Small intestine (tissue), 7 donors: Measurements from ENCODE around the gene PACSIN3. TPM values are rescaled to one million over a fixed set of nuclear protein-coding genes. Genes with fewer than 3 reads are reported as not detected.
A peak's percentile ranks its signal among the peaks of the same experiment; 100 is the strongest.
"Not testable (repeated sequence)": the region's sequence is repeated elsewhere in the genome, so short reads cannot be mapped to it uniquely, and the experiment has no call there.

ENCODE experiments used
- DNase-seq, 2 donors: peaks; one replicate each; pipeline versions ENCODE4 v3.0.0 to v3.0.0-alpha.2; 2013
- FAIRE-seq: peaks from 2 replicates; lab custom pipeline; 2012; peaks lifted over from hg19 to GRCh38; lab: Jason Lieb, UNC
- H3K27ac ChIP-seq, 3 donors: one replicate each; pipeline ENCODE4 v1.5.1; 2013; ENCODE audit warnings: low read length in 2 of 3, mild to moderate bottlenecking in 2 of 3, control low read depth in 1 of 3, inconsistent platforms in 1 of 3, low read depth in 1 of 3, moderate library complexity in 1 of 3
- H3K27me3 ChIP-seq, 3 donors: one replicate each; pipeline ENCODE4 v1.6.1; 2013; ENCODE audit warnings: low read length in 3 of 3, inconsistent platforms in 1 of 3; ENCODE audit not compliant: control insufficient read depth in 3 of 3, insufficient read depth in 3 of 3
- H3K36me3 ChIP-seq, 3 donors: one replicate each; pipeline ENCODE4 v1.6.1; 2013; ENCODE audit warnings: low read length in 3 of 3, inconsistent platforms in 1 of 3, low read depth in 1 of 3, mild to moderate bottlenecking in 1 of 3, moderate library complexity in 1 of 3; ENCODE audit not compliant: control insufficient read depth in 3 of 3, insufficient read depth in 2 of 3
- H3K4me1 ChIP-seq, 3 donors: one replicate each; pipeline ENCODE4 v1.6.1; 2013; ENCODE audit warnings: low read length in 2 of 3, inconsistent platforms in 1 of 3, low read depth in 1 of 3, mild to moderate bottlenecking in 1 of 3, moderate library complexity in 1 of 3; ENCODE audit not compliant: control insufficient read depth in 3 of 3, insufficient read depth in 2 of 3
- H3K4me3 ChIP-seq, 3 donors: one replicate each; pipeline ENCODE4 v1.5.1; 2013; ENCODE audit warnings: low read length in 3 of 3, control low read depth in 1 of 3, inconsistent platforms in 1 of 3, low read depth in 1 of 3, mild to moderate bottlenecking in 1 of 3, moderate library complexity in 1 of 3
- H3K9me3 ChIP-seq, 2 donors: one replicate each; pipeline ENCODE4 v1.6.1; 2013; ENCODE audit warnings: low read depth in 1 of 2, low read length in 1 of 2; ENCODE audit not compliant: control insufficient read depth in 2 of 2, insufficient read depth in 1 of 2
- WGBS, 3 donors: extraction: QIAGEN DNeasy Blood & Tissue Kit; methylation state at CpG; one replicate each; pipeline ENCODE4 v1.1.7; 2013; 5-methylcytosine and 5-hydroxymethylcytosine counted together
- polyA plus RNA-seq, 4 donors: library from polyadenylated mRNA; stranded (reverse) in 3 of 4; unstranded in 1 of 4; fragments of 200-250 nt in 3 of 4; fragments of 120-200 nt in 1 of 4; gene quantifications; one replicate each; pipeline versions ENCODE4 v1.2.1 to v1.2.3, GENCODE V29; 2013
- donor health status: healthy with polysubstance abuse.
- donor health status: control.
- donor health status: control.
- donor health status: Bipolar disorder and iron deficiency.
- donor health status: healthy.

Gene PACSIN3
- polyA plus RNA-seq, 4 donors: 2.0 to 48.3 (median 5.7) TPM

DNA sequence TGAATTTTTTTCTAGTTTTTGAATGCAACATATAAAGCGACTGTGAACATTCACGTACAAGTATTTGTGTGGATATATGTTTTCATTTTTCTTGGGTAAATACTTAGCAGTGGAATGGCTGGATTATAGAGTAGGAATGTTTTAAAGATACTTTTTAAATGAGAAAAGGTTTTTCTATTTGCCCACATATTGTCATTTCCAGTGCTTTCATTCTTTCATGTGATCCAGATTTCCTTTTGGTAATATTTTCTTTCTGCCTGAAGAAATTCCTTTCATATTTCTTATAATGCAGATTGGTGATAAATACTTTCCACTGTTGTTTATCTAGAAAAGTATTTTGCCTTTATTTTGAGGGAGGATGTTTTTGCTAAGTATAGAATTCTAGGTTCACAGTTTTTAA lies 36.5 kb upstream of the PACSIN3 start:
- H3K9me3 ChIP-seq: no peaks in the 10 kb centered on the region
- H3K27me3 ChIP-seq: no peaks in the 10 kb centered on the region
- H3K4me3 ChIP-seq: no peak overlapping the region
- H3K4me1 ChIP-seq: no peaks in the 10 kb centered on the region
- DNase-seq (no peak), FAIRE-seq (no peak)
- H3K36me3 ChIP-seq: peaks cover 0 to 45% (median 0%) of the 10 kb centered on the region in 3 donors
- WGBS, 3 donors: 90 to 100% (median 96%) methylated on average over 2 of the region's 2 CpGs
- no peak overlapping the region for H3K27ac ChIP-seq

DNA sequence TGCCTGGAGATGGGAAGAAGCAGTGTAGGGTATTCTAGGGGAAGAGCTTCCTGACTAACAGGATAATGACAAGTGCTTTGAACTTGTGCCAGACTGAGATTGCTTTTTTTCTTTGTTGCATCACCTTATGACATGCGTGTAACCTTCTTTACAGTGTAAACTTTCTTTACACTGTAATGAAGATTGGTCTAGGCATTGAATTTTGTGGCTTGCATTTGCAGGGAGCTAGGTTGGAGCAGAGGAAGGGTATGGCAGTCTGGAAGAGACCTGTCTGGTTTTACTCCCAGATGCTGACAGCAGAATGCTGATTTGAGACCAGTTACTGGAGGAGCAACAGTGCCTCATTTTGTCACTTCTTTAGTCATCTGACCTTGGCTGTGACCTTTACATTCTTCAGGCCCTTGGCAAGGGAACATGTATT lies 34.2 kb upstream of the PACSIN3 start:
- peaks cover 0 to 37% (median 0%) of the 10 kb centered on the region in 3 donors for H3K36me3 ChIP-seq
- WGBS, 3 donors: 29 to 64% (median 58%) methylated on average over 1 of the region's 1 CpG
- no peaks in the 10 kb centered on the region for H3K27me3 ChIP-seq
- DNase-seq: no peak
- no peak overlapping the region for H3K27ac ChIP-seq
- H3K9me3 ChIP-seq: no peaks in the 10 kb centered on the region
- FAIRE-seq: no peak
- H3K4me1 ChIP-seq: peaks cover 0 to 15% (median 9%) of the 10 kb centered on the region in 3 donors
- H3K4me3 ChIP-seq: no peak overlapping the region

DNA sequence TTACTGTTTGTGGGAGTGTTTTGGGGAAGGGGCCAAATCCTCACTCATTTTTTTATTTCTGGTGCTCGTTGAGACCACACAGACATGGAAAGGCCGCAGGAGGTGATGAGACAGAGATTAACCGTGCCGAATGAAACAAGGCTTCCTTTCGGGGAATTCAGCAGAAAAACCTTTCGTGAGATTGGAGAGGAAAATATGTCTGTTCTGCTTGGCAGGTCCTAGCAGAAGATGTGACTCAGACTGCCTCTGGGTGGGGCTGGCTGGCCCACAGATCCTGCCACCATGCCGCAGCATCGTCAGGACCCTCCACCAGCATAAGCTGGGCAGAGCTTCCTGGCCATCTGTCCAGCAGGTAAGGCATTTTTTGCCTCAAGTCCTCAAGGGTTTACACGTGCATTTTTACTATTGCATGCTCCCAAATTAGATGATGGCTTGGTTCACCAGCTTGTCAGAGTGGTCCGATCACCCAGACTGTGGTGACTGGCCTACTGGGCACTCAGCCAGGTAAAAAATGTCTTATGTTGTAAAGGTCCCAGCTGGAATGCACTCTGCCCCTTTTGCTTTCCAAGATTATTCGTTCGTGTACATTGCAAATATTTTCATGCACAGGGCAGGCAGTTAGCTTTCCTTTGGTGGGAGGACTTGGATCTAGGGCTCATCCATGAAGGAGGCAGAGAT lies 30.0 kb upstream of the PACSIN3 start:
- FAIRE-seq: no peak
- peak overlapping the region; percentile 10 to 66 (median 38) for H3K4me3 ChIP-seq
- WGBS, 3 donors: 4 to 9% (median 8%) methylated on average over 12 of the region's 12 CpGs

DNA sequence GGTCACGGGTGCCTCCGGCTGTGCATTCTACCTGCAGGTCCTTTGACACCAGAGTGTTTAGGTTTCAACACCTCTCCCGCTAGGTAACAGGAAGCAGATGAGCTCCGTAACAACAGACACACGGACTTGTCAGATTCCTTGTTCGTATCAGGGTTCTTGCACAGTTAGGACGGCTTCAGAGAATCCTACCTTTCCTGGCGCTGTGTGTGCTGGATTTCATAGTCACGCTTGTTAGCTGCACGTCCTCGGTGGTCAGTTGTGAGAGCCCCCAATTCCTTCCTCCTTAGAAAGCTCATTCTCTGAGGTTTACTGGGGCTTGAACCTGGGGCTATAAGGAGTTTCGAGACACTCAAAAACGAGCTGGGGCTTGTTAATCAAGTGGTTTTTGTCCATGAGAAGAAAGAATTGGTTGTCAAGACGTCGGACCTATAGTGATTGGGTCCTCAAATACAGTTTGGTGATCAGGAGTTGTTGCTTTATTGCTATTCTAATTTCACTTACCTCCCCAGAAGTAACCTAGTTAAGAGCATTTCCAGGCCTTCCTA lies 29.2 kb upstream of the PACSIN3 start:
- peaks cover 0 to 12% (median 0%) of the 10 kb centered on the region in 3 donors for H3K36me3 ChIP-seq
- H3K4me1 ChIP-seq: peaks cover 0 to 17% (median 9%) of the 10 kb centered on the region in 3 donors
- DNase-seq: no peak
- peak overlapping the region; percentile 50 to 66 (median 62) for H3K4me3 ChIP-seq
- no peaks in the 10 kb centered on the region for H3K27me3 ChIP-seq
- peak overlapping the region in 2 of 3 donors; percentile 90 to 97 for H3K27ac ChIP-seq
- FAIRE-seq: no peak
- 2 to 6% (median 5%) methylated on average over 15 of the region's 15 CpGs for WGBS, 3 donors
- no peaks in the 10 kb centered on the region for H3K9me3 ChIP-seq

More for the DNA sequence above, 30.0 kb upstream of the PACSIN3 start:
- H3K36me3 ChIP-seq: peaks cover 0 to 17% (median 0%) of the 10 kb centered on the region in 3 donors
- peak; percentile 85 to 87 for DNase-seq
- H3K27me3 ChIP-seq: no peaks in the 10 kb centered on the region
- no peaks in the 10 kb centered on the region for H3K9me3 ChIP-seq
- peak overlapping the region; percentile 9 to 97 (median 90) for H3K27ac ChIP-seq
- H3K4me1 ChIP-seq: peaks cover 0 to 17% (median 9%) of the 10 kb centered on the region in 3 donors

DNA sequence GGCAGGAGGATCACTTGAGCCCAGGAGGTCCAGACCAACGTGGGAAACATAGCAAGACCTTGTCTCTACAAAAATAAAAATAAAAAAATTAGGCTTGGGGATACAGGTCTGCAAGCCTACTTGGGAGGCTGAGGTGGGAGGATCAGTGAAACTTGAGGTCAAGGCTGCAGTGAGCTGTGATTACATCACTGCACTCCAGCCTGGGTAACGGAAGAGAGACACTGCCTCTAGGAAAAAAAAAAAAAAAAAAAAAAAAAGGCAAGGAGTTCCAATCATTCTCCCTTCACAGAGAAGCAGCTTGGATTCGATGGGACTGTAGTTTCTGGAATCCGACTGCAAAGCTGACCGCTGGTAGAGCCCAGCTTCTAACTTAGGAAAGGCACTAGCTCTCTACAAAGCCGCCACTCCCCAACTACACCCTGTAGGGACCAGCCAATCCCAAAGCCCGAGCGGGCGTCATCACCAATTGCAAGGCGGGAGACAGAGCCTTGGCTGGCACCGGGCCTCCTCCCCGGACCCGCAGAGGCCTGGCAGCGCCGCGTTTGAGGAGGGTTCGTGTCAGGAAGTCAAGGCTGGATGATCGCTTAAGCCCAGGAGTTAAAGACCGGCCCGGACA lies 27.8 kb upstream of the PACSIN3 start:
- peak; percentile 88 to 94 for DNase-seq
- Histone ChIP-seq H3K4me3 (peak overlapping the region in 2 of 3 donors; percentile 62 to 66), H3K4me1 (peaks cover 0 to 17% (median 9%) of the 10 kb centered on the region in 3 donors), H3K36me3 (peaks cover 0 to 3% (median 0%) of the 10 kb centered on the region in 3 donors), H3K9me3 (peaks cover 0 to 5% of the 10 kb centered on the region in 2 donors), H3K27me3 (no peaks in the 10 kb centered on the region), H3K27ac (peak overlapping the region; percentile 84 to 97 (median 90))
- WGBS, 3 donors: 5 to 10% (median 6%) methylated on average over 17 to 20 of the region's 20 CpGs
- no peak for FAIRE-seq

DNA sequence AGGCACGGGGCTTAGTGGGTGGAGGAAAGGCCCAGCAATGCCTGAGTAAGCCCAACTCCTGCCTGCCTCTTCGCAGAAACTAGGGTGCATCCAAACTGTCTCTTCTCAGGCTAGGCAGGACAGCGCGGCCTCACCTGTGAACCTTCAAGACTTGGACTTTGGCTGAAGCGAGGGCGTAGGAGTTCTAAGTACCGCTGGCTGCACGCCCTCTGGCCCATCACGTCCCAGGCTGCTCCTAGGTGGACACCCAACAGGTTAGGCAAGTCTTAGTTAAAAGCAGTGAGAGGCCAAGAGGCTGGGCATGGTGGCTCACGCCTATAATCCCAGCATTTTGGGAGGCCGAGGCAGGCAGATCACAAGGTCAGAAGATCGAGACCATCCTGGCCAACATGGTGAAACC lies 26.7 kb upstream of the PACSIN3 start:
- Histone ChIP-seq H3K4me3 (no peak overlapping the region), H3K27ac (peak overlapping the region in 1 of 3 donors; percentile 14), H3K9me3 (peaks cover 0 to 5% of the 10 kb centered on the region in 2 donors), H3K36me3 (peaks cover 0 to 3% (median 0%) of the 10 kb centered on the region in 3 donors), H3K27me3 (no peaks in the 10 kb centered on the region), H3K4me1 (peaks cover 0 to 17% (median 9%) of the 10 kb centered on the region in 3 donors)
- no peak for FAIRE-seq
- 40 to 77% (median 49%) methylated on average over 12 of the region's 12 CpGs for WGBS, 3 donors
- DNase-seq: peak; percentile 36 to 60

DNA sequence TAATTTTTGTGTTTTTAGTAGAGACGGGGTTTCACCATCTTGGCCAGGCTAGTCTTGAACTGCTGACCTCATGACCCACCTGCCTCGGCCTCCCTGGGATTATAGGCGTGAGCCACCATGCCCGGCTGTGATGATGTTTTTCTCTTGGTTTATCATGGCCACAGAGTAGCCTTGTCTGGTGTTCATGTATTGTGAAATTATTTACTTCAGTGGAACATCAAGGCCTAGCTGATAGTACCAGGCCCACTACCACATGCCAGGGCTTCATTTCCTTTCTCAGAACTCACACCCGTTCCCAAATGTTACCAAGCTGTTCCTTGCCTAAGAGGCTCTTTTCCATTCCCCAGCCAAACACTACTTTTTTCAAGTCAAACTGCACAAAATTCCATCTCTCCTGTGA lies 22.4 kb upstream of the PACSIN3 start:
- Histone ChIP-seq H3K27me3 (no peaks in the 10 kb centered on the region), H3K9me3 (peaks cover 0 to 5% of the 10 kb centered on the region in 2 donors), H3K36me3 (no peaks in the 10 kb centered on the region), H3K4me1 (no peaks in the 10 kb centered on the region), H3K27ac (no peak overlapping the region), H3K4me3 (no peak overlapping the region)
- FAIRE-seq (no peak), DNase-seq (no peak)
- 85 to 95% (median 88%) methylated on average over 5 of the region's 5 CpGs for WGBS, 3 donors

DNA sequence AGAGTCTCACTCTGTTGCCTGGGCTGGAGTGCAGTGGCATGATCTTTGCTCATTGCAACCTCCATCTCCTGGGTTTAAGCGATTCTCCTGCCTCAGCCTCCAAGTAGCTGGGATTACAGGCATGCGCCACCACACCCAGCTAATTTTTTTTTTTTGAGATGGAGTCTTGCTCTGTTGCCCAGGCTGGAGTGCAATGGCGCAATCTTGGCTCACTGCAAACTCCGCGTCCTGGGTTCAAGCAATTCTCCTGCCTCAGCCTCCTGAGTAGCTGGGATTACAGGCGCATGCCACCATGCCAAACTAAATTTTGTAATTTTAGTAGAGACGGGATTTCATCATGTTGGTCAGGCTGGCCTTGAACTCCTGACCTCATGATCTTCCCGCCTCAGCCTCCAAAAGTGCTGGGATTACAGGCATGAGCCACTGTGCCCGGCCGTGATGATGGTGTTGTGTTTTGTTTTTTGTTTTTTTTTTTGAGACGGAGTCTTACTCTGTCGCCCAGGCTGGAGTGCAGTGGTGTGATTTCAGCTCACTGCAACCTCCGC lies 21.8 kb upstream of the PACSIN3 start:
- H3K27ac ChIP-seq, H3K9me3 ChIP-seq, H3K36me3 ChIP-seq, H3K4me3 ChIP-seq, H3K27me3 ChIP-seq, DNase-seq, H3K4me1 ChIP-seq, FAIRE-seq: not testable (repeated sequence)
- WGBS, 3 donors: 95% methylated on average over 13 of the region's 13 CpGs
